ENCODE results near the gene DOCK2. TPM values are rescaled to one million over a fixed set of nuclear protein-coding genes. Genes with fewer than 3 reads are reported as not detected.

The DOCK2 gene
- total RNA-seq, 6 donors from 2014 or later, result 46.7 to 150 (median 73.8) TPM

DNA sequence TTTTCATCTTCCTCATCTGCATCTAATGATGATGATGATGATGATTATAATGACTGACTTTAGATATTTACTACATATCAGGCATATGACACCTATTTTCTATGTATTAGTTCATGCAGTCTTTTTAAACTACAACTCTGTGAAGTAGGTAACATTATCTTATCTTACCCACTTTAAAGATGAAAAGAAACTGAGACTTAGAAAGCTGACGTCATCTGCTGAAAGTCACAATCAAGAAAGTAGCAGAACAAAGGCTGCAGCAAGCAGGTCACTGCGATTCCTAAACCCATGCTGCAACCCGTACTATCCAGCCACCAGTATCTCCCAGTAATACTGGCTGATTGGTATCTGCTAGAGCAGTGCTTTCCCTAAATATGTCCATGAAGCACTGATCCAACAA, 383.3 kb downstream of the DOCK2 start:
- H3K36me3 ChIP-seq, result no peaks in the 10 kb centered on the region
- DNase-seq, result no peak
- no peak overlapping the region for H3K4me3 ChIP-seq
- no peaks in the 10 kb centered on the region for H3K4me1 ChIP-seq
- ATAC-seq (ENCODE audit: low FRiP score in 2 of 2), result no peak
- WGBS, 2 donors, result 79 to 85% methylated on average over 3 of the region's 3 CpGs
- TF ChIP-seq POLR2AphosphoS5 (IDR thresholded peaks at IDR 0.05) (no peak), EP300 (IDR thresholded peaks at IDR 0.05) (no peak), POLR2A (IDR thresholded peaks at IDR 0.05) (no peak)
- TF ChIP-seq, protein P1, sequence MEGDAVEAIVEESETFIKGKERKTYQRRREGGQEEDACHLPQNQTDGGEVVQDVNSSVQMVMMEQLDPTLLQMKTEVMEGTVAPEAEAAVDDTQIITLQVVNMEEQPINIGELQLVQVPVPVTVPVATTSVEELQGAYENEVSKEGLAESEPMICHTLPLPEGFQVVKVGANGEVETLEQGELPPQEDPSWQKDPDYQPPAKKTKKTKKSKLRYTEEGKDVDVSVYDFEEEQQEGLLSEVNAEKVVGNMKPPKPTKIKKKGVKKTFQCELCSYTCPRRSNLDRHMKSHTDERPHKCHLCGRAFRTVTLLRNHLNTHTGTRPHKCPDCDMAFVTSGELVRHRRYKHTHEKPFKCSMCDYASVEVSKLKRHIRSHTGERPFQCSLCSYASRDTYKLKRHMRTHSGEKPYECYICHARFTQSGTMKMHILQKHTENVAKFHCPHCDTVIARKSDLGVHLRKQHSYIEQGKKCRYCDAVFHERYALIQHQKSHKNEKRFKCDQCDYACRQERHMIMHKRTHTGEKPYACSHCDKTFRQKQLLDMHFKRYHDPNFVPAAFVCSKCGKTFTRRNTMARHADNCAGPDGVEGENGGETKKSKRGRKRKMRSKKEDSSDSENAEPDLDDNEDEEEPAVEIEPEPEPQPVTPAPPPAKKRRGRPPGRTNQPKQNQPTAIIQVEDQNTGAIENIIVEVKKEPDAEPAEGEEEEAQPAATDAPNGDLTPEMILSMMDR (IDR thresholded peaks at IDR 0.05), result no peak
- no peaks in the 10 kb centered on the region for H3K9me3 ChIP-seq
- H3K27ac ChIP-seq, result no peak overlapping the region
- no peaks in the 10 kb centered on the region for H3K27me3 ChIP-seq

DNA sequence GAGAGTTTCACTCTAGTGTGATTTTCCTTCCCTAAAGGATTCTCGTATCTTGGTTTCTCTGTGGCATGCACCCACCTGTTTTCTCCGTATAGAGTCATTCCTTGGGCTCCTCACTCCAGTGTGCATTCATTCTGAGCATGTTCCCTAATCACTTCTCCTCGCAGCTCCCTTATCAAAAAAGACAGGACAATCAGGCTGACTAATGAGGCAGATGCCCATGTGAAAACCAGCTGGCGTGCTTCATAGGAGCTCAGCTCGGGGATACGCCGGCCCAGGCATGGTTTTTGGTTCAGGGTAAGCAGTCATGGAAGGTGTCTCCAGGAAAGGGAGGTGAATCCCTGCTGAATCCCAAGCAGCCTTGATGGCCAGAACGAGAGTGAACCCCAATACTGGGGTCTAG, 384.4 kb downstream of the DOCK2 start:
- Histone ChIP-seq H3K27ac (no peak overlapping the region), H3K36me3 (no peaks in the 10 kb centered on the region), H3K4me3 (no peak overlapping the region), H3K4me1 (no peaks in the 10 kb centered on the region), H3K27me3 (no peaks in the 10 kb centered on the region), H3K9me3 (no peaks in the 10 kb centered on the region)
- 77 to 92% methylated on average over 8 of the region's 8 CpGs for WGBS, 2 donors
- DNase-seq (no peak), ATAC-seq (ENCODE audit: low FRiP score in 2 of 2) (no peak)
- TF ChIP-seq POLR2A (IDR thresholded peaks at IDR 0.05) (no peak), POLR2AphosphoS5 (IDR thresholded peaks at IDR 0.05) (no peak), EP300 (IDR thresholded peaks at IDR 0.05) (no peak)
- TF ChIP-seq, protein P1 (IDR thresholded peaks at IDR 0.05), result no peak

DNA sequence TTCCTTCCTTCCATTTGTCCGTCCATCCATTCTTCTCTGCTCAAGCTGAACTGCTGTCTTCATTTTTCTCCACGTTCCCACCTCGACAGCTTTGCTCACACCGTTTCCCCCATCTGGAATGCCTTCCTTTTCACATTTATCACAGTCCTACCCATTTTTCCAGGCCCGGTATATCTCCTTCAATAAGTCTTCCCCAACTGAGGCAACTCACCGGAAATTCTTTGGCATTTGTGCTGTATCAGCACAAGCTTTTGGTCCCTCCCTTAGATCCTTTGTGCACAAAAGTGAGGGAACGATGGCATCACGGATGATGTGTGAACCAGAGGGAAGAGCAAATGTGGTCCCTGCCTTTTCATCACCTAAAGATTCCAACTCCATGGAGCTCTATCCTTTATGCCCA, 388.8 kb downstream of the DOCK2 start:
- no peak for TF ChIP-seq POLR2A (IDR thresholded peaks at IDR 0.05)
- TF ChIP-seq, protein P1 (IDR thresholded peaks at IDR 0.05), result no peak
- no peak for TF ChIP-seq EP300 (IDR thresholded peaks at IDR 0.05)
- no peak for TF ChIP-seq POLR2AphosphoS5 (IDR thresholded peaks at IDR 0.05)
- DNase-seq, result no peak
- no peaks in the 10 kb centered on the region for H3K4me1 ChIP-seq
- no peaks in the 10 kb centered on the region for H3K27me3 ChIP-seq
- 80 to 85% methylated on average over 8 of the region's 8 CpGs for WGBS, 2 donors
- H3K27ac ChIP-seq, result no peak overlapping the region
- no peak for ATAC-seq (ENCODE audit: low FRiP score in 2 of 2)
- no peak overlapping the region for H3K4me3 ChIP-seq
- H3K36me3 ChIP-seq, result no peaks in the 10 kb centered on the region
- no peaks in the 10 kb centered on the region for H3K9me3 ChIP-seq

DNA sequence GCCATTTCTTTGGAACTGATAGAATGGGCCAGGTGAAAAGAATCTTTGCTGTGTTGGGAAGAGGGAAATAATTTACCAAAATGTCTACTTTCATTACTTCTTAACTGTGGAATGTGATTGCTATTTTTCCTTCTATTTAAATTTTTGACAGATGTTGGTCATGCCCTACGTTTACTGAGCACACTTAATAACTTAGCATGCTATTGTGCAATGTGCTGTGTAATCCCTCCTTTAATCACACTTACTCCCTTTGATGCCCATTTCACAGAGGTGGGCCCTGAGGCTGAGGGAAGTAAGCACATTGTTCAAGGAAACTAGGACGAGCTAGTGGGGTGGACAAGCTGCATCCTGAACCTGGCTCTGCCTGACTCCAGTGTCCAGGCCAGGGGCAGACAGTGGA, 391.0 kb downstream of the DOCK2 start:
- WGBS, 2 donors, result 46% methylated on average over 2 of the region's 2 CpGs
- H3K36me3 ChIP-seq, result no peaks in the 10 kb centered on the region
- TF ChIP-seq POLR2AphosphoS5 (IDR thresholded peaks at IDR 0.05), result no peak

DNA sequence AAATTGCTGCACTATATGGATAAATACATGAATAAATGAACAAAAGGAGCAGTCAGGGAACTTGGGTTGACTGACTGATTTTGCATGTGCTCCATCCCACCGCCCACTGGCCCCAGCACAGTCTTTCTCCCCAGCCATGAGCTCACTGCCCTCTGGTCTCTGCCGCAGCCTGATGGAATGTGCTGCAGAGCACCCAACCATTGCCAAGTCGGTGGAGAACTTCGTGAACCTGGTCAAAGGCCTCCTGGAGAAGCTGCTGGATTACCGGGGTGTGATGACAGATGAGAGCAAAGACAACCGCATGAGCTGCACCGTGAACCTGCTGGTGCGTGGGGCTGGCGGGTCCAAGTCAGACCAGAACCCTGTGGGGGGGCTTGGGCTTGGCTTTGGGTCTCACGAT, 397.2 kb downstream of the DOCK2 start:
- 84 to 87% methylated on average over 9 to 10 of the region's 10 CpGs for WGBS, 2 donors

More for the DNA sequence above, 391.0 kb downstream of the DOCK2 start:
- Histone ChIP-seq H3K9me3 (no peaks in the 10 kb centered on the region), H3K4me1 (no peaks in the 10 kb centered on the region), H3K27me3 (no peaks in the 10 kb centered on the region), H3K27ac (no peak overlapping the region), H3K4me3 (no peak overlapping the region)
- ATAC-seq (ENCODE audit: low FRiP score in 2 of 2), result no peak
- DNase-seq, result no peak

More for the DNA sequence above, 397.2 kb downstream of the DOCK2 start:
- Histone ChIP-seq H3K27me3 (no peaks in the 10 kb centered on the region), H3K27ac (no peak overlapping the region), H3K4me3 (no peak overlapping the region), H3K4me1 (no peaks in the 10 kb centered on the region), H3K36me3 (no peaks in the 10 kb centered on the region), H3K9me3 (no peaks in the 10 kb centered on the region)
- DNase-seq, result no peak
- ATAC-seq (ENCODE audit: low FRiP score in 2 of 2), result no peak
- TF ChIP-seq EP300 (IDR thresholded peaks at IDR 0.05) (no peak), POLR2A (IDR thresholded peaks at IDR 0.05) (no peak), POLR2AphosphoS5 (IDR thresholded peaks at IDR 0.05) (no peak)
- TF ChIP-seq, protein P1 (IDR thresholded peaks at IDR 0.05), result no peak

Data from upper lobe of left lung (tissue), 6 donors.